Activated CD4-positive, alpha-beta T cell treated with anti-CD3 and anti-CD28 coated beads, Interleukin-2, amount 10 ng/mL, durations not matched to agents 7 days and 5 days (primary cell): ENCODE results near the gene ZNF566. TPM values are rescaled to one million over a fixed set of nuclear protein-coding genes. Genes with fewer than 3 reads are reported as not detected.
"Not testable (repeated sequence)": the region's sequence is repeated elsewhere in the genome, so short reads cannot be mapped to it uniquely, and the experiment has no call there.

Experiments
- CTCF ChIA-PET: fragments of 350-600 bp; sonication (Branson Sonifier 250); formaldehyde crosslinking; loops from one replicate; lab custom pipeline; 2021; ENCODE audit warnings: antibody characterized with exemption; lab: Charles Lee
- POLR2A ChIA-PET: fragments of 350-600 bp; sonication (Branson Sonifier 250); formaldehyde crosslinking; loops from one replicate; lab custom pipeline; 2021; ENCODE audit warnings: antibody characterized with exemption; lab: Charles Lee
- DNase-seq: peaks from one replicate; pipeline ENCODE4 v3.0.0-alpha.2; 2020
- H3K27ac Mint-ChIP-seq: one replicate; pipeline ENCODE4 v1.8.0; 2021; ENCODE audit warnings: mild to moderate bottlenecking, moderate library complexity, mixed read lengths
- H3K27me3 Mint-ChIP-seq: one replicate; pipeline ENCODE4 v1.8.0; 2021; ENCODE audit warnings: mixed read lengths
- H3K36me3 Mint-ChIP-seq: one replicate; pipeline ENCODE4 v1.8.0; 2021; ENCODE audit warnings: low read depth, mixed read lengths
- H3K4me1 Mint-ChIP-seq: one replicate; pipeline ENCODE4 v1.8.0; 2021; ENCODE audit warnings: mixed read lengths
- H3K4me3 Mint-ChIP-seq: one replicate; pipeline ENCODE4 v1.8.0; 2021; ENCODE audit warnings: mild to moderate bottlenecking, moderate library complexity, mixed read lengths
- H3K9me3 Mint-ChIP-seq: one replicate; pipeline ENCODE4 v1.8.0; 2021; ENCODE audit warnings: mixed read lengths
- total RNA-seq, 2 experiments: library from RNA; stranded (reverse); gene quantifications; one replicate each; pipeline ENCODE4 v1.2.3, GENCODE V29; 2021

Gene ZNF566
- total RNA-seq, 2 experiments from 2014 or later = 7.8 to 9.6 TPM

- CTCF ChIA-PET = interaction anchor here (0.6 to 1.2 kb wide), 3 partner anchors 202 to 278 kb away, joined by 3 to 4 read pairs (median 3); partner anchors contain the start of gene ZNF146
- Mint-ChIP-seq H3K9me3 (peaks cover 28% of the 10 kb centered on the region), H3K4me1 (peaks cover 20% of the 10 kb centered on the region)
- H3K36me3 Mint-ChIP-seq, H3K27ac Mint-ChIP-seq, POLR2A ChIA-PET, H3K27me3 Mint-ChIP-seq, H3K4me3 Mint-ChIP-seq: not testable (repeated sequence)
- peak; percentile 28 for DNase-seq
Observed at GRCh38 chr19:36492689-36493453, 3.5 kb upstream of the ZNF566 start.

DNA sequence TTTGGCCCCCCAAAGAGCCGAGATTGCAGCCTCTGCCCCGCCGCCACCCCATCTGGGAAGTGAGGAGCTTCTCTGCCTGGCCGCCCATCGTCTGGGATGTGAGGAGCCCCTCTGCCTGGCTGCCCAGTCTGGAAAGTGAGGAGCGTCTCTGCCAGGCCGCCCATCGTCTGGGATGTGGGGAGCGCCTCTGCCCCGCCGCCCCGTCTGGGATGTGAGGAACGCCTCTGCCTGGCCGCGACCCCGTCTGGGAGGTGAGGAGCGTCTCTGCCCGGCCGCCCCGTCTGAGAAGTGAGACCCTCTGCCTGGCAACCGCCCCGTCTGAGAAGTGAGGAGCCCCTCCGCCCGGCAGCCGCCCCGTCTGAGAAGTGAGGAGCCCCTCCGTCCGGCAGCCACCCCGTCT lies 1.5 kb upstream of the ZNF566 start:
- H3K9me3 Mint-ChIP-seq = peaks cover 22% of the 10 kb centered on the region
- H3K27ac Mint-ChIP-seq, CTCF ChIA-PET, DNase-seq, H3K27me3 Mint-ChIP-seq, POLR2A ChIA-PET: not testable (repeated sequence)
- H3K4me1 Mint-ChIP-seq = peaks cover 24% of the 10 kb centered on the region
- H3K36me3 Mint-ChIP-seq = peaks cover 19% of the 10 kb centered on the region
- H3K4me3 Mint-ChIP-seq = peak overlapping the region; percentile 93

- Mint-ChIP-seq H3K36me3 (peaks cover 23% of the 10 kb centered on the region), H3K27me3 (no peaks in the 10 kb centered on the region), H3K4me1 (peaks cover 24% of the 10 kb centered on the region), H3K27ac (peak overlapping the region; percentile 93), H3K9me3 (peaks cover 23% of the 10 kb centered on the region), H3K4me3 (peak overlapping the region; percentile 93)
- peak; percentile 77 for DNase-seq
- ChIA-PET CTCF (interaction anchor here (1.0 kb wide), 1 partner anchor 38 kb away, joined by 3 read pairs; the partner anchor contains the start of gene ZNF260), POLR2A (interaction anchor here (1.4 kb wide), 1 partner anchor 361 kb away, joined by 3 read pairs; the partner anchor contains the start of gene ZNF345)
Observed at GRCh38 chr19:36489920-36490415, 607 bp upstream of the ZNF566 start.

GRCh38 chr19:36488846-36489117 lies 579 bp downstream of the ZNF566 start:
- ChIA-PET POLR2A (interaction anchor here (1.4 kb wide), 1 partner anchor 362 kb away, joined by 3 read pairs; the partner anchor contains the start of gene ZNF345), CTCF (interaction anchor here (1.1 to 2.5 kb wide), 2 partner anchors 10 to 11 kb away, joined by 3 to 9 read pairs; no protein-coding TSS in a partner anchor)
- DNase-seq = peak; percentile 51
- no peaks in the 10 kb centered on the region for H3K27me3 Mint-ChIP-seq
- H3K9me3 Mint-ChIP-seq = peaks cover 23% of the 10 kb centered on the region
- H3K36me3 Mint-ChIP-seq = peaks cover 29% of the 10 kb centered on the region
- peak overlapping the region; percentile 93 for H3K27ac Mint-ChIP-seq
- peak overlapping the region; percentile 93 for H3K4me3 Mint-ChIP-seq
- H3K4me1 Mint-ChIP-seq = peaks cover 24% of the 10 kb centered on the region

GRCh38 chr19:36488118-36488845 lies 1.1 kb downstream of the ZNF566 start:
- peaks cover 32% of the 10 kb centered on the region for H3K36me3 Mint-ChIP-seq
- H3K27ac Mint-ChIP-seq = peak overlapping the region; percentile 93
- H3K4me3 Mint-ChIP-seq = peak overlapping the region; percentile 93
- ChIA-PET CTCF (interaction anchor here (0.6 to 2.5 kb wide), 3 partner anchors 9 to 107 kb away, joined by 3 to 9 read pairs (median 3); no protein-coding TSS in a partner anchor), POLR2A (no interaction called here)
- H3K27me3 Mint-ChIP-seq = no peaks in the 10 kb centered on the region
- H3K9me3 Mint-ChIP-seq = peaks cover 24% of the 10 kb centered on the region
- DNase-seq = no peak
- H3K4me1 Mint-ChIP-seq = peaks cover 24% of the 10 kb centered on the region

- POLR2A ChIA-PET = no interaction called here
- Mint-ChIP-seq H3K4me1 (peaks cover 12% of the 10 kb centered on the region), H3K9me3 (peaks cover 44% of the 10 kb centered on the region), H3K27me3 (no peaks in the 10 kb centered on the region), H3K36me3 (peaks cover 53% of the 10 kb centered on the region), H3K27ac (no peak overlapping the region), H3K4me3 (no peak overlapping the region)
- CTCF ChIA-PET = interaction anchor here (1.0 kb wide), 1 partner anchor 13 kb away, joined by 3 read pairs; no protein-coding TSS in a partner anchor
- no peak for DNase-seq
Observed at GRCh38 chr19:36483653-36484052, 5.7 kb downstream of the ZNF566 start.

- H3K36me3 Mint-ChIP-seq = peaks cover 55% of the 10 kb centered on the region
- CTCF ChIA-PET = no interaction called here
- H3K4me3 Mint-ChIP-seq = no peak overlapping the region
- POLR2A ChIA-PET = no interaction called here
- no peak overlapping the region for H3K27ac Mint-ChIP-seq
- H3K9me3 Mint-ChIP-seq = peaks cover 47% of the 10 kb centered on the region
- H3K4me1 Mint-ChIP-seq = peaks cover 5% of the 10 kb centered on the region
- H3K27me3 Mint-ChIP-seq = no peaks in the 10 kb centered on the region
- DNase-seq = no peak
Observed at GRCh38 chr19:36482876-36483275, 6.5 kb downstream of the ZNF566 start.

DNA sequence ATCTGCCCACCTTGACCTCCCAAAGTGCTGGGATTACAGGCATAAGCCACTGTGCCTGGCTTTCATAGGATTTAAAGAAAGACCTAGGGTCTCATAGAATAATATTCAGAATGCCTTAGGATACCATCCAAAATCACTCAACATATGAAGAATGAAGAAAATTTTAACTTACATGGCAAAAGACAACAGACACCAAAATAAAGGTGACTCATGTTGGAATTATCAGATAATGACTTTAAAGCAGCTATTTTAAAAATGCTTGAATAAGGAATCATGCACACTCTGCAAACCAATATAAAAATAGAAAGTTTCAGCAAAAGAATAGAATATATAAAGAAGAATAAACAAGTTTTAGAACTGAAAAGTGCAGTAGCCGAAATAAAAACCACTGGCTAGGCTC lies 29.3 kb downstream of the ZNF566 start:
- peaks cover 33% of the 10 kb centered on the region for H3K36me3 Mint-ChIP-seq
- H3K27me3 Mint-ChIP-seq = no peaks in the 10 kb centered on the region
- ChIA-PET POLR2A (no interaction called here), CTCF (no interaction called here)
- no peak for DNase-seq
- H3K9me3 Mint-ChIP-seq = peaks cover 31% of the 10 kb centered on the region
- no peaks in the 10 kb centered on the region for H3K4me1 Mint-ChIP-seq
- no peak overlapping the region for H3K4me3 Mint-ChIP-seq
- H3K27ac Mint-ChIP-seq = no peak overlapping the region

DNA sequence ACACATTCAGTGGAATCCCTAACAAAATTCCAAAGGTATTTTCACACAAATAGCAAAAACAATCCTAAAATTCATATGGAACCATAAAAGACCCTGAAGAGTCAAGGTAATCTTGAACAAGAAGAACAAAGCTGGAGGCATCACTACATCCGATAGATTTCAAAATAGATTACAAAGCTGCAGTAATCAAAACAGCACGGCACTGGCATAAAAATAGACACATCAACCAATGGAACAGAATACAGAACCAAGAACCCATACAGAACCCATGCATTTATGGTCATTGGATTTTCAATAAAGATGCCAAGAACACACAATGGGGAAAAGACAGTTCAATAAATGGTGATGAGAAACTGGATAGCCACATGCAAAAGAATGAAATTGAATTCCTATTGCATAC lies 32.5 kb downstream of the ZNF566 start:
- H3K9me3 Mint-ChIP-seq = peaks cover 42% of the 10 kb centered on the region

DNA sequence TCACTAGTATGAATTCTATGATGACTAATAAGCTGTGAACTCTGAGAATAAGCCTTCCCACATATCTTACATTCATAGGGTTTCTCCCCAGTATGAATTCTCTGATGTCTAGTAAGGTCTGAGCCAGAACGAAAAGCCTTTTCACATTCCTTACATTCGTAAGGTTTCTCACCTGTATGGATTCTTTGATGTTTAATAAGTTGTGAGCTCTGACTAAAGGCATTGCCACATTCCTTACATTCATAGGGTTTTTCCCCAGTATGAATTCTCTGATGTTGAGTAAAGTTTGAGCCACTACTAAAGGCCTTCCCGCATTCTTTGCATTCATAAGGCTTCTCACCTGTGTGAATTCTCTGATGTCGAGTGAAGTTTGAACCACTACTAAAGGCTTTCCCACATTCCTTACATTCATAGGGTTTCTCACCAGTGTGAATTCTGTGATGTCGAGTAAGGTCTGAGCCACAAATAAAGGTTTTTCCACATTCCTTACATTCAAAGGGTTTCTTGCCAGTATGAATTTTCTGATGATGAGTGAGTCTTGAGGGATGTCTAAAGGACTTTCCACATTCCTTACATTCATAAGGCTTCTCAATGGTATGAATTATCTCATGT lies 40.2 kb downstream of the ZNF566 start:
- no peak overlapping the region for H3K27ac Mint-ChIP-seq
- no peaks in the 10 kb centered on the region for H3K4me1 Mint-ChIP-seq
- peaks cover 53% of the 10 kb centered on the region for H3K9me3 Mint-ChIP-seq
- POLR2A ChIA-PET = no interaction called here
- H3K36me3 Mint-ChIP-seq = peaks cover 37% of the 10 kb centered on the region
- no peak for DNase-seq
- no peak overlapping the region for H3K4me3 Mint-ChIP-seq
- no peaks in the 10 kb centered on the region for H3K27me3 Mint-ChIP-seq
- CTCF ChIA-PET = no interaction called here

More for the DNA sequence above, 32.5 kb downstream of the ZNF566 start:
- POLR2A ChIA-PET = no interaction called here
- Mint-ChIP-seq H3K4me3 (no peak overlapping the region), H3K36me3 (peaks cover 37% of the 10 kb centered on the region), H3K4me1 (no peaks in the 10 kb centered on the region), H3K27ac (no peak overlapping the region), H3K27me3 (no peaks in the 10 kb centered on the region)
- CTCF ChIA-PET = no interaction called here
- DNase-seq = no peak

- DNase-seq = no peak
- Mint-ChIP-seq H3K27me3 (no peaks in the 10 kb centered on the region), H3K4me1 (no peaks in the 10 kb centered on the region), H3K4me3 (no peak overlapping the region), H3K36me3 (peaks cover 2% of the 10 kb centered on the region), H3K9me3 (peaks cover 33% of the 10 kb centered on the region), H3K27ac (no peak overlapping the region)
- ChIA-PET POLR2A (no interaction called here), CTCF (no interaction called here)
Observed at GRCh38 chr19:36441339-36441738, 48.0 kb downstream of the ZNF566 start.

- Mint-ChIP-seq H3K9me3 (peaks cover 26% of the 10 kb centered on the region), H3K4me3 (no peak overlapping the region), H3K36me3 (no peaks in the 10 kb centered on the region), H3K4me1 (no peaks in the 10 kb centered on the region), H3K27me3 (no peaks in the 10 kb centered on the region), H3K27ac (no peak overlapping the region)
- ChIA-PET CTCF (no interaction called here), POLR2A (no interaction called here)
- no peak for DNase-seq
Observed at GRCh38 chr19:36436531-36436930, 52.8 kb downstream of the ZNF566 start.
